HepG2 (cell line): ENCODE measurements around the gene ASH1L. TPM values are rescaled to one million over a fixed set of nuclear protein-coding genes. Genes with fewer than 3 reads are reported as not detected.

ENCODE experiments used
- HNRNPLL ChIP-seq: fragments of 200-400 bp; formaldehyde crosslinking; IDR thresholded peaks from 2 replicates; pipeline ENCODE4 v1.6.1; 2017; ENCODE audit warnings: mild to moderate bottlenecking, low read depth, low read length; ENCODE audit not compliant: poor library complexity, severe bottlenecking
- NFYC ChIP-seq: IDR thresholded peaks from 2 replicates; pipeline ENCODE4 v1.6.1; 2016; ENCODE audit warnings: missing genetic modification reagents, missing compliant biosample characterization
- PITX1 ChIP-seq: sonication (generic); formaldehyde crosslinking; IDR thresholded peaks from 2 replicates; pipeline ENCODE4 v1.5.1; 2020; ENCODE audit warnings: mild to moderate bottlenecking, missing genetic modification reagents
- SKIL ChIP-seq: sonication (generic); formaldehyde crosslinking; IDR thresholded peaks from 2 replicates; pipeline ENCODE4 v1.8.0; 2022; ENCODE audit warnings: missing genetic modification reagents, mild to moderate bottlenecking, moderate library complexity, borderline replicate concordance
- TARDBP ChIP-seq: sonication (generic); formaldehyde crosslinking; IDR thresholded peaks from 2 replicates; pipeline ENCODE4 v1.8.0; 2022; ENCODE audit warnings: mild to moderate bottlenecking, missing genetic modification reagents
- ZNF263 ChIP-seq: sonication (generic); formaldehyde crosslinking; IDR thresholded peaks from 2 replicates; pipeline ENCODE4 v1.4.0; 2020; ENCODE audit warnings: missing genetic modification reagents
- ZNF33B ChIP-seq: sonication (generic); formaldehyde crosslinking; IDR thresholded peaks from 2 replicates; pipeline ENCODE4 v1.5.1; 2020; ENCODE audit warnings: mild to moderate bottlenecking, missing genetic modification reagents
- ZNF512 ChIP-seq: sonication (generic); formaldehyde crosslinking; IDR thresholded peaks from 2 replicates; pipeline ENCODE4 v1.4.0; 2020; ENCODE audit warnings: mild to moderate bottlenecking, missing genetic modification reagents
- ZNF556 ChIP-seq: sonication (generic); formaldehyde crosslinking; IDR thresholded peaks from 2 replicates; pipeline ENCODE4 v1.4.0; 2020; ENCODE audit warnings: mild to moderate bottlenecking, missing genetic modification reagents, borderline replicate concordance
- ZNF652 ChIP-seq: IDR thresholded peaks from 2 replicates; pipeline ENCODE4 v1.6.1; 2016; ENCODE audit warnings: low read depth, borderline replicate concordance
- ZNF766 ChIP-seq: sonication (generic); formaldehyde crosslinking; IDR thresholded peaks from 2 replicates; pipeline ENCODE4 v1.5.0; 2020; ENCODE audit warnings: missing genetic modification reagents, borderline replicate concordance
- ZSCAN12 ChIP-seq: sonication (generic); formaldehyde crosslinking; IDR thresholded peaks from 2 replicates; pipeline ENCODE4 v1.9.0; 2021; ENCODE audit warnings: mild to moderate bottlenecking, missing genetic modification reagents
- ZSCAN20 ChIP-seq: sonication (generic); formaldehyde crosslinking; IDR thresholded peaks from 2 replicates; pipeline ENCODE4 v1.4.0; 2020; ENCODE audit warnings: missing genetic modification reagents, mild to moderate bottlenecking, borderline replicate concordance
- ZSCAN29 ChIP-seq: sonication (generic); formaldehyde crosslinking; conservative IDR thresholded peaks from 2 replicates; pipeline ENCODE4 v1.4.0; 2020; ENCODE audit warnings: mild to moderate bottlenecking, missing genetic modification reagents
- polyA plus RNA-seq, 8 experiments: library from polyadenylated mRNA; depleted of rRNA in 3 of 8; stranded (reverse) in 7 of 8; unstranded in 1 of 8; fragments of >200 nt; fragmentation: Illumina TruSeq in 4 of 8; extraction: Trizol in 4 of 8; gene quantifications; 2 replicates each; pipeline versions ENCODE4 v1.2.1 to v1.2.3, GENCODE V29; 2011 to 2016; ENCODE audit warnings: low read depth in 4 of 8, missing spikeins in 1 of 8, mixed read lengths in 1 of 8; ENCODE audit not compliant: insufficient read depth in 1 of 8
- total RNA-seq, 5 experiments: library from RNA; depleted of rRNA; stranded (reverse); fragments of >200 nt; fragmentation: Illumina TruSeq; extraction: Trizol; gene quantifications; 2 replicates each; pipeline ENCODE4 v1.2.3, GENCODE V29; 2016; ENCODE audit warnings: low read depth in 1 of 5
- TF ChIP-seq, protein P1 (sequence below): sonication (generic); formaldehyde crosslinking; IDR thresholded peaks from 2 replicates; pipeline ENCODE4 v1.5.0; 2020; ENCODE audit warnings: mild to moderate bottlenecking, missing genetic modification reagents, borderline replicate concordance
- TF ChIP-seq, protein P2 (sequence below): sonication (generic); formaldehyde crosslinking; IDR thresholded peaks from 2 replicates; pipeline ENCODE4 v1.5.1; 2020; ENCODE audit warnings: mild to moderate bottlenecking, missing genetic modification reagents

The ASH1L gene
- total and polyA plus RNA-seq, 2 of the 13 experiments (the other 11 are each of a cell fraction or from before 2014, with no cell fraction given), result 10.2 to 15.3 TPM

GRCh38 chr1:155324037-155324716 lies 238.4 kb downstream of the ASH1L start (continued):
- peak; percentile 60 for TF ChIP-seq HNRNPLL
- no peak for TF ChIP-seq ZNF512 (CRISPR knock-in tag)
- peak; percentile 94 for TF ChIP-seq NFYC (CRISPR knock-in tag)
- TF ChIP-seq, protein P1, sequence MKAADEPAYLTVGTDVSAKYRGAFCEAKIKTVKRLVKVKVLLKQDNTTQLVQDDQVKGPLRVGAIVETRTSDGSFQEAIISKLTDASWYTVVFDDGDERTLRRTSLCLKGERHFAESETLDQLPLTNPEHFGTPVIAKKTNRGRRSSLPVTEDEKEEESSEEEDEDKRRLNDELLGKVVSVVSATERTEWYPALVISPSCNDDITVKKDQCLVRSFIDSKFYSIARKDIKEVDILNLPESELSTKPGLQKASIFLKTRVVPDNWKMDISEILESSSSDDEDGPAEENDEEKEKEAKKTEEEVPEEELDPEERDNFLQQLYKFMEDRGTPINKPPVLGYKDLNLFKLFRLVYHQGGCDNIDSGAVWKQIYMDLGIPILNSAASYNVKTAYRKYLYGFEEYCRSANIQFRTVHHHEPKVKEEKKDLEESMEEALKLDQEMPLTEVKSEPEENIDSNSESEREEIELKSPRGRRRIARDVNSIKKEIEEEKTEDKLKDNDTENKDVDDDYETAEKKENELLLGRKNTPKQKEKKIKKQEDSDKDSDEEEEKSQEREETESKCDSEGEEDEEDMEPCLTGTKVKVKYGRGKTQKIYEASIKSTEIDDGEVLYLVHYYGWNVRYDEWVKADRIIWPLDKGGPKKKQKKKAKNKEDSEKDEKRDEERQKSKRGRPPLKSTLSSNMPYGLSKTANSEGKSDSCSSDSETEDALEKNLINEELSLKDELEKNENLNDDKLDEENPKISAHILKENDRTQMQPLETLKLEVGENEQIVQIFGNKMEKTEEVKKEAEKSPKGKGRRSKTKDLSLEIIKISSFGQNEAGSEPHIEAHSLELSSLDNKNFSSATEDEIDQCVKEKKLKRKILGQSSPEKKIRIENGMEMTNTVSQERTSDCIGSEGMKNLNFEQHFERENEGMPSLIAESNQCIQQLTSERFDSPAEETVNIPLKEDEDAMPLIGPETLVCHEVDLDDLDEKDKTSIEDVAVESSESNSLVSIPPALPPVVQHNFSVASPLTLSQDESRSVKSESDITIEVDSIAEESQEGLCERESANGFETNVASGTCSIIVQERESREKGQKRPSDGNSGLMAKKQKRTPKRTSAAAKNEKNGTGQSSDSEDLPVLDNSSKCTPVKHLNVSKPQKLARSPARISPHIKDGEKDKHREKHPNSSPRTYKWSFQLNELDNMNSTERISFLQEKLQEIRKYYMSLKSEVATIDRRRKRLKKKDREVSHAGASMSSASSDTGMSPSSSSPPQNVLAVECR (CRISPR knock-in tag), result peak; percentile 50; the same call in 1 of the 2 replicates
- peak; percentile 48; the same call in 1 of the 2 replicates for TF ChIP-seq SKIL (CRISPR knock-in tag)
- TF ChIP-seq ZNF33B, result no peak; the same call in 1 of the 2 replicates
- no peak for TF ChIP-seq ZNF766 (CRISPR knock-in tag)
- TF ChIP-seq ZNF652 (CRISPR knock-in tag), result peak; percentile 12; the same call in 1 of the 2 replicates
- TF ChIP-seq PITX1 (CRISPR knock-in tag), result no peak; the same call in 1 of the 2 replicates
- peak; percentile 75 for TF ChIP-seq TARDBP (CRISPR knock-in tag)
- TF ChIP-seq, protein P2, sequence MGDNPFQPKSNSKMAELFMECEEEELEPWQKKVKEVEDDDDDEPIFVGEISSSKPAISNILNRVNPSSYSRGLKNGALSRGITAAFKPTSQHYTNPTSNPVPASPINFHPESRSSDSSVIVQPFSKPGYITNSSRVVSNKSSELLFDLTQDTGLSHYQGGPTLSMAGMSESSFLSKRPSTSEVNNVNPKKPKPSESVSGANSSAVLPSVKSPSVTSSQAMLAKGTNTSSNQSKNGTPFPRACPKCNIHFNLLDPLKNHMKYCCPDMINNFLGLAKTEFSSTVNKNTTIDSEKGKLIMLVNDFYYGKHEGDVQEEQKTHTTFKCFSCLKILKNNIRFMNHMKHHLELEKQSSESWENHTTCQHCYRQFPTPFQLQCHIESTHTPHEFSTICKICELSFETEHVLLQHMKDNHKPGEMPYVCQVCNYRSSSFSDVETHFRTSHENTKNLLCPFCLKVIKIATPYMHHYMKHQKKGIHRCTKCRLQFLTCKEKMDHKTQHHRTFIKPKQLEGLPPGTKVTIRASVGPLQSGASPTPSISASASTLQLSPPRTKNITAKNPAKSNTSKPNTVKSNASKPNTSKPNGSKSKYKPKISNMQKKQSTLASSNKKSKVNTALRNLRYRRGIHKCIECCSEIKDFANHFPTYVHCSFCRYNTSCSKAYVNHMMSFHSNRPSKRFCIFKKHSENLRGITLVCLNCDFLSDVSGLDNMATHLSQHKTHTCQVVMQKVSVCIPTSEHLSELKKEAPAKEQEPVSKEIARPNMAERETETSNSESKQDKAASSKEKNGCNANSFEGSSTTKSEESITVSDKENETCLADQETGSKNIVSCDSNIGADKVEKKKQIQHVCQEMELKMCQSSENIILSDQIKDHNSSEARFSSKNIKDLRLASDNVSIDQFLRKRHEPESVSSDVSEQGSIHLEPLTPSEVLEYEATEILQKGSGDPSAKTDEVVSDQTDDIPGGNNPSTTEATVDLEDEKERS (CRISPR knock-in tag), result no peak
- 0 out of 2 replicates have a peak, but pooled peaks have one; percentile 30 for TF ChIP-seq ZNF263 (CRISPR knock-in tag)
- TF ChIP-seq ZSCAN20 (CRISPR knock-in tag), result no peak
- no peak for TF ChIP-seq ZSCAN12
- peak; percentile 75; the same call in 1 of the 2 replicates for TF ChIP-seq ZNF556 (CRISPR knock-in tag)
- no peak for TF ChIP-seq ZSCAN29
